IMR-90 (cell line): ENCODE measurements around the gene SLC36A1. TPM values are rescaled to one million over a fixed set of nuclear protein-coding genes. Genes with fewer than 3 reads are reported as not detected.

Experiments
- ATAC-seq: fragments of 200-7000 bp; cut with Tn5 transposase; 2 replicates; pipeline ENCODE4 v1.9.1; 2020; ENCODE audit warnings: low read depth, mild to moderate bottlenecking, moderate library complexity
- BruUV-seq: library from RNA; stranded (reverse); fragments of 400-500 nt; replicated peaks from 2 replicates; lab custom pipeline; 2021; lab: Mats Ljungman, UMichigan
- CTCF ChIA-PET: fragments of 300-600 bp; formaldehyde crosslinking; extraction: SDS; loops from one replicate; lab custom pipeline; 2021; ENCODE audit warnings: antibody characterized with exemption; lab: Yijun Ruan, JAX
- POLR2A ChIA-PET: fragments of 300-600 bp; sonication (Branson Sonifier 250); formaldehyde crosslinking; loops from one replicate; lab custom pipeline; 2022; ENCODE audit warnings: antibody characterized with exemption; ENCODE audit not compliant: unreplicated experiment; lab: Charles Lee
- DNase-seq: peaks from one replicate; pipeline ENCODE4 v3.0.0; 2013
- H2AFZ ChIP-seq: replicated peaks from 2 replicates; pipeline ENCODE3; 2013; ENCODE audit warnings: low read length, mild to moderate bottlenecking; ENCODE audit not compliant: poor library complexity
- H2AK5ac ChIP-seq: 2 replicates; pipeline ENCODE4 v1.6.1; 2013; ENCODE audit warnings: low read depth, low read length, inconsistent platforms
- H2AK9ac ChIP-seq: replicated peaks from 2 replicates; pipeline ENCODE3; 2013; ENCODE audit warnings: mild to moderate bottlenecking, low read depth, low read length, moderate library complexity; ENCODE audit not compliant: poor library complexity
- H2BK120ac ChIP-seq: 2 replicates; pipeline ENCODE4 v1.6.1; 2013; ENCODE audit warnings: low read depth, low read length, inconsistent platforms
- H2BK15ac ChIP-seq: 3 replicates; pipeline ENCODE4 v1.6.1; 2013; ENCODE audit warnings: low read depth, low read length, inconsistent platforms
- H2BK20ac ChIP-seq: 2 replicates; pipeline ENCODE4 v1.6.1; 2013; ENCODE audit warnings: low read depth, mild to moderate bottlenecking, inconsistent platforms, low read length, moderate library complexity
- H2BK5ac ChIP-seq: 2 replicates; pipeline ENCODE4 v1.6.1; 2013; ENCODE audit warnings: mild to moderate bottlenecking, low read depth, low read length, inconsistent platforms; ENCODE audit not compliant: poor library complexity, severe bottlenecking
- H3K14ac ChIP-seq: replicated peaks from 2 replicates; pipeline ENCODE4 v1.6.1; 2013; ENCODE audit warnings: low read depth, low read length, inconsistent platforms
- H3K18ac ChIP-seq: 2 replicates; pipeline ENCODE4 v1.6.1; 2013; ENCODE audit warnings: low read depth, low read length, control low read depth
- H3K23ac ChIP-seq: 2 replicates; pipeline ENCODE4 v1.6.1; 2013; ENCODE audit warnings: low read depth, low read length, inconsistent platforms
- H3K27ac ChIP-seq: 2 replicates; pipeline ENCODE4 v1.5.1; 2013; ENCODE audit warnings: mild to moderate bottlenecking, control low read depth, low read length; ENCODE audit not compliant: insufficient read depth
- H3K27me3 ChIP-seq: 2 replicates; pipeline ENCODE4 v1.6.1; 2013; ENCODE audit warnings: low read length; ENCODE audit not compliant: control insufficient read depth, insufficient read depth
- H3K36me3 ChIP-seq: 2 replicates; pipeline ENCODE4 v1.6.1; 2013; ENCODE audit warnings: low read length, mixed read lengths; ENCODE audit not compliant: control insufficient read depth, insufficient read depth
- H3K4ac ChIP-seq: 2 replicates; pipeline ENCODE4 v1.6.1; 2013; ENCODE audit warnings: low read depth, low read length, inconsistent platforms
- H3K4me1 ChIP-seq: 2 replicates; pipeline ENCODE4 v1.6.1; 2013; ENCODE audit warnings: low read length, mixed read lengths; ENCODE audit not compliant: control insufficient read depth, insufficient read depth
- H3K4me2 ChIP-seq: 2 replicates; pipeline ENCODE4 v1.6.1; 2013; ENCODE audit warnings: low read depth, mild to moderate bottlenecking, control low read depth, low read length, moderate library complexity
- H3K4me3 ChIP-seq: 2 replicates; pipeline ENCODE4 v1.5.1; 2013; ENCODE audit warnings: low read depth, mild to moderate bottlenecking, control low read depth, low read length, moderate library complexity; ENCODE audit not compliant: insufficient read depth
- H3K56ac ChIP-seq: 2 replicates; pipeline ENCODE4 v1.6.1; 2013; ENCODE audit warnings: low read length, inconsistent platforms; ENCODE audit not compliant: insufficient read depth; ENCODE audit errors: extremely low read depth
- H3K79me1 ChIP-seq, 2 experiments: 2 replicates each; pipeline ENCODE4 v1.6.1; 2013; ENCODE audit warnings: low read length in 2 of 2, inconsistent platforms in 1 of 2, low read depth in 1 of 2
- H3K9ac ChIP-seq: 2 replicates; pipeline ENCODE4 v1.6.1; 2013; ENCODE audit warnings: low read depth, low read length, control low read depth
- H3K9me1 ChIP-seq: 2 replicates; pipeline ENCODE4 v1.6.1; 2013; ENCODE audit warnings: low read length, inconsistent platforms; ENCODE audit not compliant: insufficient read depth
- H3K9me3 ChIP-seq: 2 replicates; pipeline ENCODE4 v1.6.1; 2013; ENCODE audit warnings: low read length; ENCODE audit not compliant: control insufficient read depth, insufficient read depth
- H4K20me1 ChIP-seq: 2 replicates; pipeline ENCODE4 v1.6.1; 2013; ENCODE audit warnings: low read length, inconsistent platforms; ENCODE audit not compliant: insufficient read depth
- H4K5ac ChIP-seq: 2 replicates; pipeline ENCODE4 v1.6.1; 2013; ENCODE audit warnings: mild to moderate bottlenecking, low read depth, low read length, control low read depth
- H4K8ac ChIP-seq, 2 experiments: 2 replicates each; pipeline ENCODE4 v1.6.1; 2013; ENCODE audit warnings: low read depth in 2 of 2, low read length in 2 of 2, control low read depth in 1 of 2, inconsistent platforms in 1 of 2
- H4K91ac ChIP-seq: 2 replicates; pipeline ENCODE4 v1.6.1; 2013; ENCODE audit warnings: low read depth, low read length, inconsistent platforms; ENCODE audit not compliant: insufficient read depth
- BHLHE40 ChIP-seq: fragments of 150-350 bp; IDR thresholded peaks from 2 replicates; pipeline ENCODE4 v1.6.1; 2016; ENCODE audit warnings: mild to moderate bottlenecking, low read depth, low read length
- CEBPB ChIP-seq: IDR thresholded peaks from 2 replicates; pipeline ENCODE4 v1.6.1; 2012; ENCODE audit warnings: low read depth, low read length, improper control_type of control experiment
- CHD1 ChIP-seq: IDR thresholded peaks from 2 replicates; pipeline ENCODE4 v1.6.1; 2012; ENCODE audit warnings: low read depth, low read length, improper control_type of control experiment
- ELK1 ChIP-seq: fragments of 150-350 bp; IDR thresholded peaks from 2 replicates; pipeline ENCODE4 v1.6.1; 2016; ENCODE audit warnings: low read depth, mild to moderate bottlenecking, low read length, moderate library complexity, borderline replicate concordance
- FOS ChIP-seq: fragments of 150-350 bp; IDR thresholded peaks from 2 replicates; pipeline ENCODE4 v1.6.1; 2016; ENCODE audit warnings: low read depth, low read length
- MAFK ChIP-seq: IDR thresholded peaks from 2 replicates; pipeline ENCODE4 v1.6.1; 2012; ENCODE audit warnings: low read depth, low read length, improper control_type of control experiment
- MXI1 ChIP-seq: IDR thresholded peaks from 2 replicates; pipeline ENCODE4 v1.6.1; 2012; ENCODE audit warnings: low read depth, mild to moderate bottlenecking, low read length, moderate library complexity, borderline replicate concordance
- POLR2A ChIP-seq: IDR thresholded peaks from 2 replicates; pipeline ENCODE4 v1.6.1; 2012; ENCODE audit warnings: mild to moderate bottlenecking, low read depth, low read length
- RAD21 ChIP-seq: IDR thresholded peaks from 2 replicates; pipeline ENCODE4 v1.6.1; 2012; ENCODE audit warnings: low read length, improper control_type of control experiment
- RFX5 ChIP-seq: IDR thresholded peaks from 2 replicates; pipeline ENCODE4 v1.8.0; 2012; ENCODE audit warnings: low read depth, mild to moderate bottlenecking, low read length, moderate library complexity
- SMC3 ChIP-seq: fragments of 150-350 bp; IDR thresholded peaks from 2 replicates; pipeline ENCODE4 v1.6.1; 2016; ENCODE audit warnings: low read depth, mild to moderate bottlenecking, antibody characterized with exemption, low read length, moderate library complexity
- WGBS, 2 experiments: methylation state at CpG; one replicate each; pipeline versions ENCODE4 v1.1.5 to v1.1.7; 2013; ENCODE audit warnings: missing lambda C conversion rate in 2 of 2; ENCODE audit not compliant: insufficient read length in 1 of 2; ENCODE audit errors: extremely low coverage in 2 of 2; 5-methylcytosine and 5-hydroxymethylcytosine counted together
- dilution Hi-C: fragments of 300-500 bp; cut with HindIII; formaldehyde crosslinking; loops from one replicate; pipeline ENCODE4 v1.14.3; 2018; ENCODE audit warnings: low sequenced_read_pairs; ENCODE audit not compliant: unreplicated experiment
- in situ Hi-C: fragments of 300-500 bp; cut with MboI; formaldehyde crosslinking; loops from 3 replicates; pipeline ENCODE4 v1.14.3; 2019; ENCODE audit warnings: low sequenced_read_pairs, inconsistent platforms, mixed read lengths
- intact Hi-C: fragments of 100-400 bp; cut with micrococcal nuclease; formaldehyde crosslinking; loops from 2 replicates; pipeline ENCODE4 v1.10.0; 2022
- polyA plus RNA-seq, 3 experiments: library from polyadenylated mRNA; depleted of rRNA; stranded (reverse); fragments of >200 nt; gene quantifications; 2 replicates each; pipeline ENCODE4 v1.2.3, GENCODE V29; 2012; ENCODE audit warnings: low replicate concordance in 1 of 3
- total RNA-seq: library from RNA; depleted of rRNA; stranded (reverse); fragments of >200 nt; gene quantifications from 2 replicates; pipeline ENCODE4 v1.2.3, GENCODE V29; 2012
- TF ChIP-seq, protein P1 (sequence below): fragments of 150-350 bp; IDR thresholded peaks from 2 replicates; pipeline ENCODE4 v1.6.1; 2017; ENCODE audit warnings: mild to moderate bottlenecking, antibody characterized with exemption, low read length, low read depth

SLC36A1 gene
- total and polyA plus RNA-seq, 2 of the 4 experiments (the other 2 are of a cell fraction), result 5.7 to 8.7 TPM

- CTCF ChIA-PET, result no interaction called here
Observed at GRCh38 chr5:151414536-151414935, 32.9 kb upstream of the SLC36A1 start.

More at GRCh38 chr5:151414536-151414935, 32.9 kb upstream of the SLC36A1 start:
- H3K36me3 ChIP-seq, result no peaks in the 10 kb centered on the region
- no peak for DNase-seq
- H2BK15ac ChIP-seq, result no peak overlapping the region
- no peak overlapping the region for H4K5ac ChIP-seq
- WGBS, 2 experiments, result no CpG with 5 or more reads among the region's 3 CpGs
- in situ Hi-C loops, result no loop called here
- dilution Hi-C loops, result no loop called here
- H2BK5ac ChIP-seq, result no peak overlapping the region
- no peak for TF ChIP-seq MAFK
- TF ChIP-seq RAD21, result no peak
- no peak for TF ChIP-seq FOS
- no peak for TF ChIP-seq RFX5
- no peak for TF ChIP-seq POLR2A
- TF ChIP-seq BHLHE40, result no peak
- TF ChIP-seq MXI1, result no peak
- TF ChIP-seq SMC3, result no peak
- no peak for TF ChIP-seq CEBPB
- TF ChIP-seq CHD1, result no peak
- TF ChIP-seq ELK1, result no peak
- TF ChIP-seq, protein P1, sequence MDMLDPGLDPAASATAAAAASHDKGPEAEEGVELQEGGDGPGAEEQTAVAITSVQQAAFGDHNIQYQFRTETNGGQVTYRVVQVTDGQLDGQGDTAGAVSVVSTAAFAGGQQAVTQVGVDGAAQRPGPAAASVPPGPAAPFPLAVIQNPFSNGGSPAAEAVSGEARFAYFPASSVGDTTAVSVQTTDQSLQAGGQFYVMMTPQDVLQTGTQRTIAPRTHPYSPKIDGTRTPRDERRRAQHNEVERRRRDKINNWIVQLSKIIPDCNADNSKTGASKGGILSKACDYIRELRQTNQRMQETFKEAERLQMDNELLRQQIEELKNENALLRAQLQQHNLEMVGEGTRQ, result no peak
- no peaks in the 10 kb centered on the region for H4K20me1 ChIP-seq
- H3K9me3 ChIP-seq, result peaks cover 2% of the 10 kb centered on the region
- H3K18ac ChIP-seq, result no peak overlapping the region
- no peak overlapping the region for H2AFZ ChIP-seq
- no peaks in the 10 kb centered on the region for H3K79me1 ChIP-seq
- H2BK120ac ChIP-seq, result no peak overlapping the region
- no peak overlapping the region for H3K23ac ChIP-seq
- no peak overlapping the region for H3K56ac ChIP-seq
- H2AK5ac ChIP-seq, result no peak overlapping the region
- H3K27me3 ChIP-seq, result peaks cover 3% of the 10 kb centered on the region; the same call in 1 of the 2 replicates
- H3K9me1 ChIP-seq, result no peaks in the 10 kb centered on the region
- H4K8ac ChIP-seq, result no peak overlapping the region
- no peak overlapping the region for H3K9ac ChIP-seq
- H2AK9ac ChIP-seq, result no peak overlapping the region
- H3K4me1 ChIP-seq, result no peaks in the 10 kb centered on the region
- no peak overlapping the region for H4K91ac ChIP-seq
- no peak overlapping the region for H3K4me3 ChIP-seq
- no peak overlapping the region for H2BK20ac ChIP-seq
- BruUV-seq, result no TSS peak
- ATAC-seq, result no peak
- no peak overlapping the region for H3K27ac ChIP-seq
- no peak overlapping the region for H3K4ac ChIP-seq
- intact Hi-C loops, result no loop called here
- H3K14ac ChIP-seq, result no peak overlapping the region
- H3K4me2 ChIP-seq, result no peak overlapping the region
- POLR2A ChIA-PET, result no interaction called here
